22Rv1 (cell line): ENCODE measurements around the gene CREB1.

Experiments
- ZFX ChIP-seq: fragments of 450-650 bp; IDR thresholded peaks from 2 replicates; pipeline ENCODE4 v1.6.1; 2017; ENCODE audit warnings: antibody characterized with exemption, borderline replicate concordance
- TF ChIP-seq, protein P1 (sequence below): fragments of 450-650 bp; IDR thresholded peaks from 2 replicates; pipeline ENCODE4 v1.5.1; 2017; ENCODE audit warnings: mild to moderate bottlenecking

DNA sequence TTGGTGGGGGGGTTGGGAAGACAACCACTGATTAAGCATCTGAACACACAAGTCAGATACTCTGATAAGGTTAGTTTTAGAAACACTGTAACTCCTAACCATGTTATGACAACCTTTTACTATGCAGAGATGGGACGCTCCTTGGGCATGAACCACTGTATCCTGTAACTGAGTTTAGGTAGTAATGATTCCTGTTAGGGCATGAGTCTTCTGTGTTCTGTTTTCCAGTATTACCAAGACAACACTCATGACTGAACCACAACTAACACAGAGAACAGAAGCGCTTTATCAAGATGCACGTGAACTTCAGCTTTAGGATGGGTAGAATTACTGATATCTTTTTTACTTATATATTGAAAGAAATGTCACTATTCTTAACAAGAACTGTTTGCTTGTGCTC, 14.1 kb upstream of the CREB1 start:
- TF ChIP-seq, protein P1, sequence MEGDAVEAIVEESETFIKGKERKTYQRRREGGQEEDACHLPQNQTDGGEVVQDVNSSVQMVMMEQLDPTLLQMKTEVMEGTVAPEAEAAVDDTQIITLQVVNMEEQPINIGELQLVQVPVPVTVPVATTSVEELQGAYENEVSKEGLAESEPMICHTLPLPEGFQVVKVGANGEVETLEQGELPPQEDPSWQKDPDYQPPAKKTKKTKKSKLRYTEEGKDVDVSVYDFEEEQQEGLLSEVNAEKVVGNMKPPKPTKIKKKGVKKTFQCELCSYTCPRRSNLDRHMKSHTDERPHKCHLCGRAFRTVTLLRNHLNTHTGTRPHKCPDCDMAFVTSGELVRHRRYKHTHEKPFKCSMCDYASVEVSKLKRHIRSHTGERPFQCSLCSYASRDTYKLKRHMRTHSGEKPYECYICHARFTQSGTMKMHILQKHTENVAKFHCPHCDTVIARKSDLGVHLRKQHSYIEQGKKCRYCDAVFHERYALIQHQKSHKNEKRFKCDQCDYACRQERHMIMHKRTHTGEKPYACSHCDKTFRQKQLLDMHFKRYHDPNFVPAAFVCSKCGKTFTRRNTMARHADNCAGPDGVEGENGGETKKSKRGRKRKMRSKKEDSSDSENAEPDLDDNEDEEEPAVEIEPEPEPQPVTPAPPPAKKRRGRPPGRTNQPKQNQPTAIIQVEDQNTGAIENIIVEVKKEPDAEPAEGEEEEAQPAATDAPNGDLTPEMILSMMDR: no peak
- no peak for TF ChIP-seq ZFX
